ENCODE data around the gene PRKCH. TPM values are rescaled to one million over a fixed set of nuclear protein-coding genes. Genes with fewer than 3 reads are reported as not detected.

PRKCH gene
- total RNA-seq, 4 donors from 2014 or later, result 17.9 to 105 (median 63.5) TPM

- Histone ChIP-seq H3K27me3 (no peaks in the 10 kb centered on the region), H3K4me1 (no peaks in the 10 kb centered on the region), H3K9me3 (no peaks in the 10 kb centered on the region), H3K27ac (no peak overlapping the region), H3K36me3 (no peaks in the 10 kb centered on the region), H3K4me3 (no peak overlapping the region)
- DNase-seq, result no peak
- TF ChIP-seq POLR2A (IDR thresholded peaks at IDR 0.05), result no peak
- TF ChIP-seq, protein P1, sequence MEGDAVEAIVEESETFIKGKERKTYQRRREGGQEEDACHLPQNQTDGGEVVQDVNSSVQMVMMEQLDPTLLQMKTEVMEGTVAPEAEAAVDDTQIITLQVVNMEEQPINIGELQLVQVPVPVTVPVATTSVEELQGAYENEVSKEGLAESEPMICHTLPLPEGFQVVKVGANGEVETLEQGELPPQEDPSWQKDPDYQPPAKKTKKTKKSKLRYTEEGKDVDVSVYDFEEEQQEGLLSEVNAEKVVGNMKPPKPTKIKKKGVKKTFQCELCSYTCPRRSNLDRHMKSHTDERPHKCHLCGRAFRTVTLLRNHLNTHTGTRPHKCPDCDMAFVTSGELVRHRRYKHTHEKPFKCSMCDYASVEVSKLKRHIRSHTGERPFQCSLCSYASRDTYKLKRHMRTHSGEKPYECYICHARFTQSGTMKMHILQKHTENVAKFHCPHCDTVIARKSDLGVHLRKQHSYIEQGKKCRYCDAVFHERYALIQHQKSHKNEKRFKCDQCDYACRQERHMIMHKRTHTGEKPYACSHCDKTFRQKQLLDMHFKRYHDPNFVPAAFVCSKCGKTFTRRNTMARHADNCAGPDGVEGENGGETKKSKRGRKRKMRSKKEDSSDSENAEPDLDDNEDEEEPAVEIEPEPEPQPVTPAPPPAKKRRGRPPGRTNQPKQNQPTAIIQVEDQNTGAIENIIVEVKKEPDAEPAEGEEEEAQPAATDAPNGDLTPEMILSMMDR (IDR thresholded peaks at IDR 0.05), result no peak
- intact Hi-C loops (cut with DNase I; ENCODE audit: low total_unique reads), result no loop called here
Observed at GRCh38 chr14:61372379-61372778, 51.0 kb downstream of the PRKCH start.

- H3K4me3 ChIP-seq, result no peak overlapping the region
- H3K36me3 ChIP-seq, result no peaks in the 10 kb centered on the region
- H3K9me3 ChIP-seq, result no peaks in the 10 kb centered on the region
- DNase-seq, result no peak
- intact Hi-C loops (cut with DNase I; ENCODE audit: low total_unique reads), result no loop called here
- H3K27me3 ChIP-seq, result no peaks in the 10 kb centered on the region
- H3K4me1 ChIP-seq, result no peaks in the 10 kb centered on the region
- no peak overlapping the region for H3K27ac ChIP-seq
- no peak for TF ChIP-seq POLR2A (IDR thresholded peaks at IDR 0.05)
- TF ChIP-seq, protein P1 (IDR thresholded peaks at IDR 0.05), result no peak
Observed at GRCh38 chr14:61372842-61373555, 51.6 kb downstream of the PRKCH start.

DNA sequence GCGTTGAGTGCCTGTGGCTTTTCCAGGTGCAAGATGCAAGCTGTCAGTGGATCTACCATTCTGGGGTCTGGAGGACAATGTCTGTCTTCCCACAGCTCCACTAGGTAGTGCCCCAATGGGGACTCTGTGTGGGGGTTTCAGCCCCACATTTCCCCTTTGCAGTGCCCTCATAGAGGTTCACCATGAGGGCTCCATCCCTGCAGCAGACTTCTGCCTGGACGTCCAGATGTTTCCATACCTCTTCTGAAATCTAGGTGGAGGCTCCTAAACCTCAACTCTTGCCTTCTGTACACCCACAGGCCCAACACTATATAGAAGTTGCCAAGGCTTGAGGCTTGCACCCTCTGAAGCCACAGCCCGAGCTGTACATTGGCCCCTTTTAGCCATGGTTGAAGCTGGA is 52.9 kb downstream of the PRKCH start:
- TF ChIP-seq POLR2A (IDR thresholded peaks at IDR 0.05), result no peak
- TF ChIP-seq, protein P1 (IDR thresholded peaks at IDR 0.05), result no peak
- DNase-seq, result no peak
- H3K27me3 ChIP-seq, result no peaks in the 10 kb centered on the region
- intact Hi-C loops (cut with DNase I; ENCODE audit: low total_unique reads), result no loop called here
- no peaks in the 10 kb centered on the region for H3K9me3 ChIP-seq
- no peaks in the 10 kb centered on the region for H3K36me3 ChIP-seq
- no peak overlapping the region for H3K27ac ChIP-seq
- H3K4me3 ChIP-seq, result no peak overlapping the region
- H3K4me1 ChIP-seq, result no peaks in the 10 kb centered on the region

GRCh38 chr14:61375218-61375617 is 53.8 kb downstream of the PRKCH start:
- no peaks in the 10 kb centered on the region for H3K4me1 ChIP-seq
- no peak overlapping the region for H3K4me3 ChIP-seq
- no peak for DNase-seq
- TF ChIP-seq, protein P1 (IDR thresholded peaks at IDR 0.05), result no peak
- TF ChIP-seq POLR2A (IDR thresholded peaks at IDR 0.05), result no peak
- H3K9me3 ChIP-seq, result no peaks in the 10 kb centered on the region
- no peak overlapping the region for H3K27ac ChIP-seq
- intact Hi-C loops (cut with DNase I; ENCODE audit: low total_unique reads), result no loop called here
- H3K27me3 ChIP-seq, result no peaks in the 10 kb centered on the region
- no peaks in the 10 kb centered on the region for H3K36me3 ChIP-seq

DNA sequence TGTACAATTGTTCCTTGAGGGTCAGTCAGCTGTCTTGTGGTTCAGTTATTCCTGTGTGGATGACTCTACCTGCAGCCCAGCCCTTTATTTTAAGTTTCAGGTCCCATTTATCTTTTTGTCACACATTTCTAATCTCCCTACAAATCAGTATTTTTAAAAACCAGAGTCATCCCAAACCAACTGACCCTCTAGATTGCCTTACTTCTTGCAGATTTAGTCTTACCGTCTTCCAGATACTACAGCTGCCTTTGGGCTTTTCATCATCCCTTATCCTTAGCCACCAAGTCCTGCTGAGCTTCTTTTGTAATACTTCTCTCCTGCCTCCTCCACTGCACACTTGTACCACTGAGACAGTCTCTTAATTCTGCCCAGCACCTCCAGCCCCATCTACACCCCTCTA is 54.9 kb downstream of the PRKCH start:
- intact Hi-C loops (cut with DNase I; ENCODE audit: low total_unique reads), result no loop called here
- no peaks in the 10 kb centered on the region for H3K27me3 ChIP-seq
- no peaks in the 10 kb centered on the region for H3K9me3 ChIP-seq
- TF ChIP-seq, protein P1 (IDR thresholded peaks at IDR 0.05), result no peak
- no peak for TF ChIP-seq POLR2A (IDR thresholded peaks at IDR 0.05)
- no peak overlapping the region for H3K27ac ChIP-seq
- H3K36me3 ChIP-seq, result no peaks in the 10 kb centered on the region
- no peak overlapping the region for H3K4me3 ChIP-seq
- H3K4me1 ChIP-seq, result no peaks in the 10 kb centered on the region
- no peak for DNase-seq
